ENCODE measurements around the gene PRDM15. TPM values are rescaled to one million over a fixed set of nuclear protein-coding genes. Genes with fewer than 3 reads are reported as not detected.
A peak's percentile ranks its signal among the peaks of the same experiment; 100 is the strongest.

Gene PRDM15
- total and polyA plus RNA-seq, 2 experiments from 2014 or later, result 2.3 to 4.2 TPM

- no peak for DNase-seq
- Histone ChIP-seq H3K79me2 (ENCODE audit: insufficient read depth) (no peaks in the 10 kb centered on the region), H3K4me2 (ENCODE audit: unreplicated experiment) (no peak overlapping the region), H4K20me1 (ENCODE audit: insufficient read depth) (no peaks in the 10 kb centered on the region), H3K4me3 (no peak overlapping the region), H3K9ac (no peak overlapping the region), H3K9me3 (ENCODE audit: low read depth) (no peaks in the 10 kb centered on the region), H3K36me3 (ENCODE audit: low read depth) (peaks cover 13% of the 10 kb centered on the region; the same call in 1 of the 2 replicates), H2AFZ (no peak overlapping the region), H3K27ac (no peak overlapping the region), H3K9me2 (ENCODE audit: insufficient read depth) (no peaks in the 10 kb centered on the region), H3F3A (ENCODE audit: insufficient read depth) (no peaks in the 10 kb centered on the region), H3K27me3 (replicated peaks; ENCODE audit: insufficient read depth) (no peaks in the 10 kb centered on the region), H3K4me1 (ENCODE audit: insufficient read depth) (no peaks in the 10 kb centered on the region)
- WGBS, 2 experiments (ENCODE audit: low coverage in 1 of 2, low lambda C conversion rate in 2 of 2, missing lambda C conversion rate in 2 of 2), result 97 to 99% methylated on average over 9 to 10 of the region's 10 CpGs
- in situ Hi-C loops (cut with MboI), result loop anchor here (25.0 kb wide), 1 partner anchor 517 kb away; no protein-coding TSS in a partner anchor
- TF ChIP-seq EZH2 (IDR thresholded peaks at IDR 0.05; ENCODE audit: insufficient read depth, poor library complexity, severe bottlenecking) (no peak), EZH2phosphoT487 (IDR thresholded peaks at IDR 0.05; ENCODE audit: insufficient read depth, low read depth) (no peak)
Measured at GRCh38 chr21:41804381-41804780, 74.8 kb downstream of the PRDM15 start.

GRCh38 chr21:41803316-41803715, 75.8 kb downstream of the PRDM15 start:
- no peaks in the 10 kb centered on the region for H4K20me1 ChIP-seq (ENCODE audit: insufficient read depth)
- no peaks in the 10 kb centered on the region for H3K79me2 ChIP-seq (ENCODE audit: insufficient read depth)
- H3K27ac ChIP-seq, result no peak overlapping the region
- no peak for DNase-seq
- no peaks in the 10 kb centered on the region for H3F3A ChIP-seq (ENCODE audit: insufficient read depth)
- H3K36me3 ChIP-seq (ENCODE audit: low read depth), result peaks cover 16% of the 10 kb centered on the region; the same call in 1 of the 2 replicates
- H3K4me3 ChIP-seq, result no peak overlapping the region
- H2AFZ ChIP-seq, result no peak overlapping the region
- in situ Hi-C loops (cut with MboI), result loop anchor here (25.0 kb wide), 1 partner anchor 516 kb away; no protein-coding TSS in a partner anchor
- no peaks in the 10 kb centered on the region for H3K9me3 ChIP-seq (ENCODE audit: low read depth)
- WGBS, 2 experiments (ENCODE audit: low coverage in 1 of 2, low lambda C conversion rate in 2 of 2, missing lambda C conversion rate in 2 of 2), result 93 to 95% methylated on average over 13 of the region's 13 CpGs
- H3K27me3 ChIP-seq (replicated peaks; ENCODE audit: insufficient read depth), result no peaks in the 10 kb centered on the region
- TF ChIP-seq EZH2phosphoT487 (IDR thresholded peaks at IDR 0.05; ENCODE audit: insufficient read depth, low read depth) (no peak), EZH2 (IDR thresholded peaks at IDR 0.05; ENCODE audit: insufficient read depth, poor library complexity, severe bottlenecking) (no peak)
- H3K4me1 ChIP-seq (ENCODE audit: insufficient read depth), result no peaks in the 10 kb centered on the region
- H3K9me2 ChIP-seq (ENCODE audit: insufficient read depth), result no peaks in the 10 kb centered on the region
- H3K9ac ChIP-seq, result no peak overlapping the region
- H3K4me2 ChIP-seq (ENCODE audit: unreplicated experiment), result no peak overlapping the region

- peaks cover 16% of the 10 kb centered on the region; the same call in 1 of the 2 replicates for H3K36me3 ChIP-seq (ENCODE audit: low read depth)
- no peaks in the 10 kb centered on the region for H3K9me3 ChIP-seq (ENCODE audit: low read depth)
- 40 to 42% methylated on average over 19 of the region's 19 CpGs for WGBS, 2 experiments (ENCODE audit: low coverage in 1 of 2, low lambda C conversion rate in 2 of 2, missing lambda C conversion rate in 2 of 2)
- no peak overlapping the region for H3K27ac ChIP-seq
- no peaks in the 10 kb centered on the region for H4K20me1 ChIP-seq (ENCODE audit: insufficient read depth)
- no peak overlapping the region for H3K4me3 ChIP-seq
- H3K9ac ChIP-seq, result no peak overlapping the region
- H3K9me2 ChIP-seq (ENCODE audit: insufficient read depth), result no peaks in the 10 kb centered on the region
- TF ChIP-seq EZH2 (IDR thresholded peaks at IDR 0.05; ENCODE audit: insufficient read depth, poor library complexity, severe bottlenecking), result no peak
- TF ChIP-seq EZH2phosphoT487 (IDR thresholded peaks at IDR 0.05; ENCODE audit: insufficient read depth, low read depth), result no peak
- no peak overlapping the region for H3K4me2 ChIP-seq (ENCODE audit: unreplicated experiment)
- H2AFZ ChIP-seq, result no peak overlapping the region
- in situ Hi-C loops (cut with MboI), result loop anchor here (25.0 kb wide), 1 partner anchor 515 kb away; no protein-coding TSS in a partner anchor
- no peaks in the 10 kb centered on the region for H3K27me3 ChIP-seq (replicated peaks; ENCODE audit: insufficient read depth)
- no peaks in the 10 kb centered on the region for H3K79me2 ChIP-seq (ENCODE audit: insufficient read depth)
- peak; percentile 48 for DNase-seq
- no peaks in the 10 kb centered on the region for H3F3A ChIP-seq (ENCODE audit: insufficient read depth)
- H3K4me1 ChIP-seq (ENCODE audit: insufficient read depth), result no peaks in the 10 kb centered on the region
Measured at GRCh38 chr21:41802684-41803083, 76.5 kb downstream of the PRDM15 start.

GRCh38 chr21:41802198-41802584, 77.0 kb downstream of the PRDM15 start:
- no peaks in the 10 kb centered on the region for H3K27me3 ChIP-seq (replicated peaks; ENCODE audit: insufficient read depth)
- no peaks in the 10 kb centered on the region for H3K9me3 ChIP-seq (ENCODE audit: low read depth)
- H4K20me1 ChIP-seq (ENCODE audit: insufficient read depth), result no peaks in the 10 kb centered on the region
- H3K9ac ChIP-seq, result no peak overlapping the region
- in situ Hi-C loops (cut with MboI), result loop anchor here (25.0 kb wide), 1 partner anchor 515 kb away; no protein-coding TSS in a partner anchor
- DNase-seq, result no peak
- H3K4me1 ChIP-seq (ENCODE audit: insufficient read depth), result no peaks in the 10 kb centered on the region
- H3K27ac ChIP-seq, result no peak overlapping the region
- no peaks in the 10 kb centered on the region for H3F3A ChIP-seq (ENCODE audit: insufficient read depth)
- H3K4me2 ChIP-seq (ENCODE audit: unreplicated experiment), result no peak overlapping the region
- no peak overlapping the region for H2AFZ ChIP-seq
- TF ChIP-seq EZH2 (IDR thresholded peaks at IDR 0.05; ENCODE audit: insufficient read depth, poor library complexity, severe bottlenecking), result no peak
- no peak for TF ChIP-seq EZH2phosphoT487 (IDR thresholded peaks at IDR 0.05; ENCODE audit: insufficient read depth, low read depth)
- no peaks in the 10 kb centered on the region for H3K9me2 ChIP-seq (ENCODE audit: insufficient read depth)
- peaks cover 16% of the 10 kb centered on the region; the same call in 1 of the 2 replicates for H3K36me3 ChIP-seq (ENCODE audit: low read depth)
- WGBS, 2 experiments (ENCODE audit: low coverage in 1 of 2, low lambda C conversion rate in 2 of 2, missing lambda C conversion rate in 2 of 2), result 83 to 87% methylated on average over 5 of the region's 5 CpGs
- no peaks in the 10 kb centered on the region for H3K79me2 ChIP-seq (ENCODE audit: insufficient read depth)
- H3K4me3 ChIP-seq, result no peak overlapping the region
